Upper lobe of left lung (tissue), 6 donors: ENCODE results near the gene DCDC2C. TPM values are rescaled to one million over a fixed set of nuclear protein-coding genes. Genes with fewer than 3 reads are reported as not detected.
A peak's percentile ranks its signal among the peaks of the same experiment; 100 is the strongest.

ENCODE experiments used
- ATAC-seq, 2 donors: fragments of 200-7000 bp; cut with Tn5 transposase; one replicate each; pipeline ENCODE4 v1.9.1; 2022; ENCODE audit warnings: mild to moderate bottlenecking in 2 of 2, moderate library complexity in 2 of 2; ENCODE audit not compliant: low FRiP score in 2 of 2
- DNase-seq, 2 donors: peaks; one replicate each; pipeline ENCODE4 v3.0.0-alpha.2; 2019 to 2020
- H3K27ac ChIP-seq, 4 donors: fragments of 200-600 bp; sonication (generic); one replicate each; pipeline ENCODE4 v1.5.1; 2016 to 2019
- H3K27me3 ChIP-seq, 4 donors: fragments of 200-600 bp; sonication (generic); one replicate each; pipeline ENCODE4 v1.5.1; 2017 to 2019
- H3K36me3 ChIP-seq, 4 donors: fragments of 200-600 bp; sonication (generic); one replicate each; pipeline ENCODE4 v1.5.1; 2016 to 2019
- H3K4me1 ChIP-seq, 4 donors: fragments of 200-600 bp; sonication (generic); one replicate each; pipeline ENCODE4 v1.5.1; 2018 to 2019
- H3K4me3 ChIP-seq, 4 donors: fragments of 200-600 bp; sonication (generic); one replicate each; pipeline ENCODE4 v1.5.1; 2017 to 2019; ENCODE audit warnings: mild to moderate bottlenecking in 2 of 4, moderate library complexity in 1 of 4
- H3K9me3 ChIP-seq, 4 donors: fragments of 200-600 bp; sonication (generic); one replicate each; pipeline ENCODE4 v1.5.1; 2018 to 2019
- EP300 ChIP-seq, 4 donors: sonication (generic); formaldehyde crosslinking; IDR thresholded peaks; one replicate each; pipeline ENCODE4 v1.5.1; 2017; ENCODE audit warnings: antibody characterized with exemption in 4 of 4, control low read depth in 2 of 4
- POLR2A ChIP-seq, 4 donors: fragments of 450-650 bp; IDR thresholded peaks; one replicate each; pipeline ENCODE4 v1.5.1; 2016 to 2017; ENCODE audit warnings: antibody characterized with exemption in 4 of 4, mild to moderate bottlenecking in 2 of 4
- POLR2AphosphoS5 ChIP-seq, 2 donors: sonication (generic); formaldehyde crosslinking; IDR thresholded peaks; one replicate each; pipeline ENCODE4 v1.5.1; 2017; ENCODE audit warnings: antibody characterized with exemption in 2 of 2
- WGBS, 2 donors: methylation state at CpG; one replicate each; pipeline ENCODE4 v1.1.5; 2017 to 2018; 5-methylcytosine and 5-hydroxymethylcytosine counted together
- total RNA-seq, 6 donors: library from RNA; depleted of rRNA in 4 of 6; stranded (reverse); fragments of >200 nt in 4 of 6; gene quantifications; one replicate each; pipeline versions ENCODE4 v1.1.0 to v1.2.1, GENCODE V29; 2016 to 2021
- TF ChIP-seq, protein P1 (sequence below), 6 experiments: fragments of 450-650 bp in 4 of 6; fragments of 200-600 bp in 2 of 6; sonication (generic) in 2 of 6; IDR thresholded peaks; one replicate each; pipeline ENCODE4 v1.5.1; 2016 to 2019; ENCODE audit warnings: antibody characterized with exemption in 6 of 6
- donor health status: DM: no; HTN: no; CAD: no; lungs with moderate emphysema.
- donor health status: DM: no; HTN: yes; CAD: no; lungs with severe emphysema.

Gene DCDC2C
- total RNA-seq, 6 donors from 2014 or later, result not detected

DNA sequence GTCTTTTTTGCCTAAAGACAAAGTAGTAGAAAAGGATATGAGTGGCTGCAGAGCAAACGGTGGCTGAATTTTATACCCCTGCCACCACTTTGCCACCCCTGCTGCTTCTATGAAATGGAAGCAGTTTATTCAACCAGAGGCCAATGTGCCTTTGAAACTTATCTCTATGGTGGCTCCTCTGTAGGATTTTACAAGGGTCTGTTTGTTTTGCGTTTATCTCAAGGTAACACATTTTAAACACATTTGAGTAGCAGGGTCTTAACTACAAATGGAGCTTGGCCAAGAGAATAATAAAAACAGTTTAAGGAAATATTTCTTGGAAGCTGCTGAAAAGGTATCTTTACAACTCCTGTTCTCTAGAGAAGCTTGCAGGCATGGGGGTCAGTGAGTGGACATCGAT lies 39.3 kb upstream of the DCDC2C start:
- peaks cover 0 to 3% (median 0%) of the 10 kb centered on the region in 4 donors for H3K4me1 ChIP-seq
- DNase-seq (no peak), ATAC-seq (no peak)
- H3K4me3 ChIP-seq, result no peak overlapping the region
- no peaks in the 10 kb centered on the region for H3K9me3 ChIP-seq
- 45 to 64% methylated on average over 3 of the region's 3 CpGs for WGBS, 2 donors
- TF ChIP-seq EP300 (IDR thresholded peaks at IDR 0.05), result no peak
- TF ChIP-seq, protein P1, sequence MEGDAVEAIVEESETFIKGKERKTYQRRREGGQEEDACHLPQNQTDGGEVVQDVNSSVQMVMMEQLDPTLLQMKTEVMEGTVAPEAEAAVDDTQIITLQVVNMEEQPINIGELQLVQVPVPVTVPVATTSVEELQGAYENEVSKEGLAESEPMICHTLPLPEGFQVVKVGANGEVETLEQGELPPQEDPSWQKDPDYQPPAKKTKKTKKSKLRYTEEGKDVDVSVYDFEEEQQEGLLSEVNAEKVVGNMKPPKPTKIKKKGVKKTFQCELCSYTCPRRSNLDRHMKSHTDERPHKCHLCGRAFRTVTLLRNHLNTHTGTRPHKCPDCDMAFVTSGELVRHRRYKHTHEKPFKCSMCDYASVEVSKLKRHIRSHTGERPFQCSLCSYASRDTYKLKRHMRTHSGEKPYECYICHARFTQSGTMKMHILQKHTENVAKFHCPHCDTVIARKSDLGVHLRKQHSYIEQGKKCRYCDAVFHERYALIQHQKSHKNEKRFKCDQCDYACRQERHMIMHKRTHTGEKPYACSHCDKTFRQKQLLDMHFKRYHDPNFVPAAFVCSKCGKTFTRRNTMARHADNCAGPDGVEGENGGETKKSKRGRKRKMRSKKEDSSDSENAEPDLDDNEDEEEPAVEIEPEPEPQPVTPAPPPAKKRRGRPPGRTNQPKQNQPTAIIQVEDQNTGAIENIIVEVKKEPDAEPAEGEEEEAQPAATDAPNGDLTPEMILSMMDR (IDR thresholded peaks at IDR 0.05), result no peak
- TF ChIP-seq POLR2AphosphoS5 (IDR thresholded peaks at IDR 0.05), result no peak
- no peak for TF ChIP-seq POLR2A (IDR thresholded peaks at IDR 0.05)
- H3K27me3 ChIP-seq, result no peaks in the 10 kb centered on the region
- H3K36me3 ChIP-seq, result no peaks in the 10 kb centered on the region
- H3K27ac ChIP-seq, result no peak overlapping the region

DNA sequence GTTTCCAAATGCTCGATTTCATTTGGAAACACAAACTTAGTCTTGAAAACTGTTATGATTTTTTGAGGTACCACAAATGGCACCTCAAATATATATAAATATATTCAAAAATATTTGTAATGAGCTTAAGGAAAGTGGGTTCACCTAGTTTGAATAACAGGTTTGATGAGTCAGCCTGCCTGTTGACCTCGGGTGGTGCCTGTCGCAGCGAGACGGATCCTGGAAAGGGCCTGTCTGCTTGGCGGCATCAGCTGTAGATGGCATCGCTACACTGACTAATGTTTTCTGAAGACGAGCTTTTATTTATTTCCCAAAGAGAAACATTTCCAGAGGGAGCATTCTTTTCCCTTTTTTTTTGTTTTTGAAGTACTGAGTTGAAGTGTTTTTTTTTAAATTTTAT lies 38.5 kb upstream of the DCDC2C start:
- 82 to 87% methylated on average over 8 of the region's 8 CpGs for WGBS, 2 donors
- TF ChIP-seq POLR2AphosphoS5 (IDR thresholded peaks at IDR 0.05) (no peak), EP300 (IDR thresholded peaks at IDR 0.05) (no peak), POLR2A (IDR thresholded peaks at IDR 0.05) (no peak)
- TF ChIP-seq, protein P1 (IDR thresholded peaks at IDR 0.05), result no peak
- H3K36me3 ChIP-seq, result no peaks in the 10 kb centered on the region
- no peaks in the 10 kb centered on the region for H3K9me3 ChIP-seq
- H3K4me1 ChIP-seq, result peaks cover 0 to 3% (median 0%) of the 10 kb centered on the region in 4 donors
- H3K27ac ChIP-seq, result no peak overlapping the region
- DNase-seq (no peak), ATAC-seq (no peak)
- H3K27me3 ChIP-seq, result no peaks in the 10 kb centered on the region
- no peak overlapping the region for H3K4me3 ChIP-seq

DNA sequence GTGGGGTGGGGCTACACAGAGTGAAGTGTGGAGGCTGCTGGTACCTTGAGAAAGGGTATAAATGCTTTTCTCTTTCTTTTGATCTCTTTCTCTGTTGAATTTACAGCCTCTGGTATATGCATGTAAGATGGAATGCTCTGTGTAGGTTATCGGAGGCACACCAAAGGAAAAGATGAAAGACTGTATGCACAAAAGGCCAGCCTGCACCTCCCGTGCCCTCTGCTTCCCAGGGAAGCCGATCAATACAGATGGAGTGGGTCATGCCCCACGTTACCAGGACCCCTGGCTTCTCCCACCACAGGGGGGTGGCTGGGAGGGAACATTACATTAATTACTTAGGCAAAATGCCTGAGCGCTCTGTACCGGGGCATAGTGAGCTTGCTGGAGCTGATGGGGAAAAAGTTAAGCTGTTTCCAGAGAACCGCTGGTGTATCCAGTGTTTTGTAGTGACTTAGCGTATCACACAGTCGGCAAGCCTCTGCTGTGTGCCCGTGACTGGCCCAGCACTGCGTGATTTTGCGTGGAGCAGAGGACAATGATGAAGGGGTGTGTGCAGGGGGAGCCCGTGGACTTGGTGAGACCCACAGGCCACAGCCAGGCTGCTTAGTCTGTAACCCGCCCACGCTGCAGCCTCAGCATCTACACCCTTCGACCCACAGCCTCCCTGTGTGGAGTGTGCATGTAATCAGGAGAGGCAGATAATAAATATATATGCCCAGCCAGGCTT lies 37.3 kb upstream of the DCDC2C start:
- DNase-seq (no peak), ATAC-seq (peak; percentile 20 to 23)
- Histone ChIP-seq H3K9me3 (no peaks in the 10 kb centered on the region), H3K36me3 (no peaks in the 10 kb centered on the region), H3K27ac (no peak overlapping the region), H3K27me3 (no peaks in the 10 kb centered on the region), H3K4me1 (peaks cover 0 to 3% (median 0%) of the 10 kb centered on the region in 4 donors), H3K4me3 (no peak overlapping the region)
- TF ChIP-seq POLR2A (IDR thresholded peaks at IDR 0.05) (no peak), POLR2AphosphoS5 (IDR thresholded peaks at IDR 0.05) (no peak), EP300 (IDR thresholded peaks at IDR 0.05) (no peak)
- TF ChIP-seq, protein P1 (IDR thresholded peaks at IDR 0.05), result no peak
- WGBS, 2 donors, result 87 to 89% methylated on average over 16 of the region's 16 CpGs

DNA sequence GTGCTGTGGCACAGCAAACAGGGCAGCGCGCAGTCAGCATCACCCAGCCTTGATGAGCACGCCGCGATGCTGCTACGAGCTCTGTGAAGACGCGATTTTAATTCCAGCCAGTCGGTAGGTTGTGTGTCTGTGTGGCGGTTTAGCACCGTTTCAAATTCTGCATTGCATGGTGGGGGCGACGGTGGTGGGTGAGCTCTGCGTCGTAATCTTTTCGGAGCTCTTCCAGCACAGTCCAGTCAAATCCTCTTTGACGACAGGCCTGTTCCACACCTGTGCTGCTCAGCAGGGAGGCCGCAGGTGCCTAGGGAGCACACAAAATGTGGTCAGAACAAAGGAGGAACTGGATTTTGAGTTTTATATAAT lies 36.8 kb upstream of the DCDC2C start:
- H3K4me1 ChIP-seq, result peaks cover 0 to 3% (median 0%) of the 10 kb centered on the region in 4 donors
- H3K9me3 ChIP-seq, result no peaks in the 10 kb centered on the region
- no peaks in the 10 kb centered on the region for H3K36me3 ChIP-seq
- no peak for DNase-seq
- ATAC-seq, result peak in 1 of 2 donors; percentile 3
- TF ChIP-seq POLR2A (IDR thresholded peaks at IDR 0.05) (no peak), POLR2AphosphoS5 (IDR thresholded peaks at IDR 0.05) (no peak), EP300 (IDR thresholded peaks at IDR 0.05) (no peak)
- TF ChIP-seq, protein P1 (IDR thresholded peaks at IDR 0.05), result no peak
- no peaks in the 10 kb centered on the region for H3K27me3 ChIP-seq
- no peak overlapping the region for H3K27ac ChIP-seq
- H3K4me3 ChIP-seq, result no peak overlapping the region
- WGBS, 2 donors, result 93 to 96% methylated on average over 17 to 18 of the region's 18 CpGs

DNA sequence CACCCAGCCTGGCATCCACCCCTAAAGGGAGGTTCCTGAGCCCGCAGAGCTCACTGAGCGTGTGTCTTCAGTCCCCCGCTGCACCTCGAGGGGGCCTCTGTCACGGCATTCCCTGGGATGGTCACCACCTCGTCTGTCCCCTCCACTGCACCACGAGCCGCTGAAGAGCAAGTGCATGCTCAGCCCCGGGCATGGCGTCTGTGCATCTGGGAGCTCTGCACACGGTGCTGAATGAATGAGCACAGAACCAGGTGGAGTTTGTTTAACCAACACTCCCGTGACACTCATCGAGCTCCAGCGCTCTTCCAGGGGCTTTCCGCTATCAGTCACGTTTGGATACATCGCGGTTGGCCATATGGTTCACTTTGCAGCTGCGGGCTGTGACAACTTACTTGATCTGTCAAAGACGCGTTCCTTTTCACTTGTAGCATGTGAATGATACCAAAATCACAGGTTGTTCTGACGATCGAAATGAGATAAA lies 36.2 kb upstream of the DCDC2C start:
- TF ChIP-seq, protein P1 (IDR thresholded peaks at IDR 0.05), result no peak
- TF ChIP-seq EP300 (IDR thresholded peaks at IDR 0.05) (peak in 1 of 4 donors; percentile 11), POLR2AphosphoS5 (IDR thresholded peaks at IDR 0.05) (peak in 1 of 2 donors; percentile 50), POLR2A (IDR thresholded peaks at IDR 0.05) (no peak)
- peak; percentile 19 to 69 for ATAC-seq
- Histone ChIP-seq H3K36me3 (no peaks in the 10 kb centered on the region), H3K4me1 (peaks cover 0 to 3% (median 0%) of the 10 kb centered on the region in 4 donors), H3K27ac (no peak overlapping the region), H3K9me3 (no peaks in the 10 kb centered on the region), H3K4me3 (peak overlapping the region in 1 of 4 donors; percentile 12), H3K27me3 (no peaks in the 10 kb centered on the region)
- WGBS, 2 donors, result 43 to 45% methylated on average over 22 to 23 of the region's 23 CpGs
- peak in 1 of 2 donors; percentile 21 for DNase-seq
